ENCODE data around the gene FYN. TPM values are rescaled to one million over a fixed set of nuclear protein-coding genes. Genes with fewer than 3 reads are reported as not detected.

FYN gene
- polyA plus RNA-seq, 3 donors from 2014 or later, result 358 to 488 (median 414) TPM

- Mint-ChIP-seq H3K36me3 (peaks cover 12 to 33% (median 31%) of the 10 kb centered on the region in 3 donors), H3K9me3 (no peaks in the 10 kb centered on the region), H3K27ac (peak overlapping the region; percentile 100), H3K4me3 (peak overlapping the region; percentile 87 to 95 (median 90)), H3K4me1 (peaks cover 96 to 100% of the 10 kb centered on the region in 2 donors), H3K27me3 (ENCODE audit: low read depth in 3 of 3) (peaks cover 35 to 59% (median 49%) of the 10 kb centered on the region in 3 donors)
- peak; percentile 50 to 67 (median 60) for DNase-seq
Observed at GRCh38 chr6:111757342-111757741, 115.9 kb downstream of the FYN start.

- Mint-ChIP-seq H3K36me3 (peaks cover 27 to 45% (median 28%) of the 10 kb centered on the region in 3 donors), H3K9me3 (no peaks in the 10 kb centered on the region), H3K27me3 (ENCODE audit: low read depth in 3 of 3) (peaks cover 30 to 54% (median 42%) of the 10 kb centered on the region in 3 donors), H3K27ac (peak overlapping the region; percentile 100), H3K4me1 (peaks cover 93 to 100% of the 10 kb centered on the region in 2 donors), H3K4me3 (peak overlapping the region; percentile 59 to 90 (median 78))
- DNase-seq, result no peak
Observed at GRCh38 chr6:111754423-111754822, 118.8 kb downstream of the FYN start.

DNA sequence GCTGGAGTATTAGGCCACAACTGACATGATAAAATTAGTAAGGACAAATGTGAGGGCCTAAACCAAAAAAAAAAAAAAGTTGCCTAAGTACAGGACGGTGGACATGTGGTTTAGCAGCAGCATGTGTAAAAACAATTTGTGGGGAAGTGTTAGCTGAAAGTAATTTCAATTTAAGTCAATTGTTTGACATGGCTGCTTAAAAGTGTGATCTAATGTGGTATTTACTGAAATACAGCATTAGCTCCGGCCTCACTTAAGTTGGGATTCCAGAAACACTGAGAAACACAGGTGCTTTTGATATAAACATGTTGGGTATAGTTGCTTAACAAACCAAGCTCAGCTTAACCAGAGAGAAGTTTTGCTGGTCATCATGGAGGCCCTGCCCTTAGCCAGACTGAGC, 119.7 kb downstream of the FYN start:
- H3K9me3 Mint-ChIP-seq, result no peaks in the 10 kb centered on the region
- H3K36me3 Mint-ChIP-seq, result peaks cover 20 to 36% (median 28%) of the 10 kb centered on the region in 3 donors
- peak; percentile 76 to 80 (median 80) for DNase-seq

DNA sequence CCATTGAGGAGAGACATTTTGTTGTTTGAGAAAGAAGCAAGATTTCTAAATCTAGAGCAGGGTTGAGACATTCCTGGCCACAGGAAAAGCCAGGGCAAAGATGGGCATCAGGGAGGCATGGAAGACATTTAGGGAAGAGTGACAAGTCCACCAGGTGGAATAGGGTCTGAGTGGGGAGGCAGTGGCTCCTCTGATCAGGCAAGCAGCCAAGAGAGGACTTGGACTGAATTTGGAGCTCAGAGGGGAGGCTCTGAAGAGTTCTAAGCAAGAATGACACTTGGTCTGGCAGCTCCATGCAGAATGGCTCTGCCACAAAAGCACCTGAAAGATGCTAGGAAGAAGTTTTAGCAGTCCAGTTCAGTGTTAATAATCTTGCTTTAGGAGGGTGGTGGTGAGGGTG, 120.8 kb downstream of the FYN start:
- peak overlapping the region; percentile 100 for H3K27ac Mint-ChIP-seq
- H3K4me3 Mint-ChIP-seq, result peak overlapping the region; percentile 59 to 90 (median 76)
- peaks cover 92 to 100% of the 10 kb centered on the region in 2 donors for H3K4me1 Mint-ChIP-seq
- H3K36me3 Mint-ChIP-seq, result peaks cover 23 to 41% (median 25%) of the 10 kb centered on the region in 3 donors
- peaks cover 17 to 34% (median 32%) of the 10 kb centered on the region in 3 donors for H3K27me3 Mint-ChIP-seq (ENCODE audit: low read depth in 3 of 3)
- no peaks in the 10 kb centered on the region for H3K9me3 Mint-ChIP-seq
- DNase-seq, result no peak

More for the DNA sequence above, 119.7 kb downstream of the FYN start:
- peaks cover 93 to 100% of the 10 kb centered on the region in 2 donors for H3K4me1 Mint-ChIP-seq
- H3K4me3 Mint-ChIP-seq, result peak overlapping the region; percentile 59 to 90 (median 78)
- H3K27ac Mint-ChIP-seq, result peak overlapping the region; percentile 100
- H3K27me3 Mint-ChIP-seq (ENCODE audit: low read depth in 3 of 3), result peaks cover 22 to 45% (median 34%) of the 10 kb centered on the region in 3 donors

GRCh38 chr6:111750753-111751673, 122.2 kb downstream of the FYN start:
- peaks cover 95 to 100% of the 10 kb centered on the region in 2 donors for H3K4me1 Mint-ChIP-seq
- peak; percentile 85 to 89 (median 88) for DNase-seq
- H3K27ac Mint-ChIP-seq, result peak overlapping the region; percentile 100
- peak overlapping the region; percentile 70 to 90 (median 75) for H3K4me3 Mint-ChIP-seq
- H3K9me3 Mint-ChIP-seq, result no peaks in the 10 kb centered on the region
- peaks cover 21 to 37% (median 22%) of the 10 kb centered on the region in 3 donors for H3K36me3 Mint-ChIP-seq
- H3K27me3 Mint-ChIP-seq (ENCODE audit: low read depth in 3 of 3), result peaks cover 16 to 29% (median 29%) of the 10 kb centered on the region in 3 donors

GRCh38 chr6:111750153-111750552, 123.1 kb downstream of the FYN start:
- peaks cover 16 to 32% (median 31%) of the 10 kb centered on the region in 3 donors for H3K27me3 Mint-ChIP-seq (ENCODE audit: low read depth in 3 of 3)
- H3K4me1 Mint-ChIP-seq, result peaks cover 95 to 100% of the 10 kb centered on the region in 2 donors
- H3K36me3 Mint-ChIP-seq, result peaks cover 19 to 34% (median 21%) of the 10 kb centered on the region in 3 donors
- peak overlapping the region; percentile 70 to 90 (median 75) for H3K4me3 Mint-ChIP-seq
- peak; percentile 39 to 59 (median 51) for DNase-seq
- H3K27ac Mint-ChIP-seq, result peak overlapping the region; percentile 100
- H3K9me3 Mint-ChIP-seq, result no peaks in the 10 kb centered on the region

- peaks cover 18 to 33% (median 30%) of the 10 kb centered on the region in 3 donors for H3K36me3 Mint-ChIP-seq
Observed at GRCh38 chr6:111748231-111748647, 125.0 kb downstream of the FYN start.

DNA sequence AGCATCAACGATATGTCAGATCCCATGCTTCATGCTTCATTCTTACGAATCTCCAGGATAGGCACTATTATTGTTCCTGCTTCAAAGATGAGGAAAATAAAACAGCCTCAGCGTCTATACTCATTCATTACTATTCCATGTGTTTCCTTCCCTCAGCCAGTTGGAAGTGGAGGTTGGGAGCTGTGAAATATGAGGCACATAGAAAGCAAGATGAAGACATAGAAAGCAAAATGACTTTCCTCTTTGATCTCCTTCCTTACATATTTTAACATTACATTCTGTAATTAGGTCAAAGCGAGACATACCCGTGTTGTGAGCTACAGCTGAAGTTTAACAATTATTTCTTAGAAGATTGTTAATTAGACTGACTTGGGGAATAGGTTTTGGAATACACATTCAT, 125.4 kb downstream of the FYN start:
- Mint-ChIP-seq H3K27ac (peak overlapping the region; percentile 97 to 100 (median 100)), H3K4me1 (peaks cover 95 to 100% of the 10 kb centered on the region in 2 donors), H3K9me3 (no peaks in the 10 kb centered on the region), H3K4me3 (peak overlapping the region; percentile 66 to 80 (median 69)), H3K36me3 (peaks cover 19 to 30% (median 30%) of the 10 kb centered on the region in 3 donors), H3K27me3 (ENCODE audit: low read depth in 3 of 3) (peaks cover 16 to 22% (median 20%) of the 10 kb centered on the region in 3 donors)
- no peak for DNase-seq

More at GRCh38 chr6:111748231-111748647, 125.0 kb downstream of the FYN start:
- peak overlapping the region; percentile 97 to 100 (median 100) for H3K27ac Mint-ChIP-seq
- peaks cover 16 to 25% (median 20%) of the 10 kb centered on the region in 3 donors for H3K27me3 Mint-ChIP-seq (ENCODE audit: low read depth in 3 of 3)
- H3K4me3 Mint-ChIP-seq, result peak overlapping the region; percentile 66 to 80 (median 69)
- H3K9me3 Mint-ChIP-seq, result no peaks in the 10 kb centered on the region
- H3K4me1 Mint-ChIP-seq, result peaks cover 95 to 100% of the 10 kb centered on the region in 2 donors
- DNase-seq, result no peak

DNA sequence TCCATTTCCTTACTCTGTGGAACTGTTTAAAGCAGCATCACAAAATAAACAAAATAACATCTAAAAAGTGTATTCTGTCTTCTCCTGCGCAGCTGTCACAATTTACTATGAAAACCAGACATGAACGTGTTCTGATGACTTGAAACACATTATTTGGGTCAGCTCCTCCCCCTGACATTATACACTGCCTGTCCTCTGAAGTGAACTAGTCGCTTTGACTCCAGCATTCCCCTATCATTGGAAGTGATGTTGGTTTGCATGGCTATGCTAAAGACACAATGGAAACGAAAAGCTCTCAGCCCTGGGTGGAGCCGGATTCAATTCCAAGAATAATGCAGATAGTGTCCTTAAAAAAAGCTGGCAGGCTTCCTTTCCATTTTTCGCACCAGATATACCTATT, 125.9 kb downstream of the FYN start:
- Mint-ChIP-seq H3K9me3 (no peaks in the 10 kb centered on the region), H3K36me3 (peaks cover 21 to 33% (median 32%) of the 10 kb centered on the region in 3 donors), H3K4me3 (peak overlapping the region; percentile 66 to 80 (median 69)), H3K27ac (peak overlapping the region; percentile 97 to 100 (median 100)), H3K4me1 (peaks cover 95 to 100% of the 10 kb centered on the region in 2 donors), H3K27me3 (ENCODE audit: low read depth in 3 of 3) (peaks cover 15 to 23% (median 20%) of the 10 kb centered on the region in 3 donors)
- DNase-seq, result peak; percentile 63 to 75 (median 65)

DNA sequence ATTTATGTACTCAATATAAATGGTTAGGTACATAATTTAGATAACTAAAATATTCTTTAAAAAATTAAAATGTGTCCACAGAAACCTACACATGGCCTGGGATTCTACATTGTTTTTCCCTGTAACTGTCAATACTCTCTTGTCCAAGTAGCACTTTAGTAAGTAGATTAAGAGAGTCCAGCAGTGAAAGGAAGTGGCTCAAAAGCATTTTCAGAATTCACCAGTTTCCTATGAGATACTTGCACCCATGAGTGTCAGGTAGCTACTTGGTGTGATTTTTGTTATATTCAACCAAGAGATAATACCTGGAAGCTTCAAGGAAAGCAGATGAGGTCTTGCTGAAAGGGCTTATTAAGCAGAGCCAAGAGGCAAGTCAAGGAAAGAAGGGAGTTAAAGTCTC, 126.3 kb downstream of the FYN start:
- peak overlapping the region; percentile 97 to 100 (median 100) for H3K27ac Mint-ChIP-seq
- no peaks in the 10 kb centered on the region for H3K9me3 Mint-ChIP-seq
- peaks cover 17 to 32% (median 29%) of the 10 kb centered on the region in 3 donors for H3K36me3 Mint-ChIP-seq
- peaks cover 95 to 100% of the 10 kb centered on the region in 2 donors for H3K4me1 Mint-ChIP-seq
- DNase-seq, result no peak
- H3K4me3 Mint-ChIP-seq, result peak overlapping the region; percentile 45 to 80 (median 69)
- H3K27me3 Mint-ChIP-seq (ENCODE audit: low read depth in 3 of 3), result peaks cover 16 to 20% (median 19%) of the 10 kb centered on the region in 3 donors

DNA sequence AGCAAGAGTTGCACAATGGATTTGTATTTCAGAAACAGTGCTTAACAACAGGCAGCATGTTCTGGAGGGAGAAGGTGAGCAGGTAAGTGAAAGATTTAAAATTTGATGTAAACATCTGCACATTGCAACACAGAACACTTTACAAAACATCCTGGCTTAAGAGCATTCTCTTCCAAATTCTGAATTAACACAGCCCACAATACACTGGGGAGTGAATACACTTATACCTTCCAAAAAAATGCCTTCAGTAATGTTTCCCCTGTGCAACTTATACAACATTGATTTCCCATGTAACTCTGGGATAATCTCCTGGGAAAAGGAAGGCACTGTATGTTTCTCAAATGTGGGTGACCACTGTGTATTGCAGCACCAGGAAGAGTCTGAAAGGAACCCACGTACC, 127.6 kb downstream of the FYN start:
- Mint-ChIP-seq H3K36me3 (peaks cover 14 to 31% (median 28%) of the 10 kb centered on the region in 3 donors), H3K27me3 (ENCODE audit: low read depth in 3 of 3) (peaks cover 12 to 23% (median 13%) of the 10 kb centered on the region in 3 donors), H3K4me3 (peak overlapping the region; percentile 15 to 80 (median 56)), H3K9me3 (no peaks in the 10 kb centered on the region), H3K4me1 (peaks cover 96 to 100% of the 10 kb centered on the region in 2 donors), H3K27ac (peak overlapping the region; percentile 97 to 100 (median 100))
- DNase-seq, result no peak

DNA sequence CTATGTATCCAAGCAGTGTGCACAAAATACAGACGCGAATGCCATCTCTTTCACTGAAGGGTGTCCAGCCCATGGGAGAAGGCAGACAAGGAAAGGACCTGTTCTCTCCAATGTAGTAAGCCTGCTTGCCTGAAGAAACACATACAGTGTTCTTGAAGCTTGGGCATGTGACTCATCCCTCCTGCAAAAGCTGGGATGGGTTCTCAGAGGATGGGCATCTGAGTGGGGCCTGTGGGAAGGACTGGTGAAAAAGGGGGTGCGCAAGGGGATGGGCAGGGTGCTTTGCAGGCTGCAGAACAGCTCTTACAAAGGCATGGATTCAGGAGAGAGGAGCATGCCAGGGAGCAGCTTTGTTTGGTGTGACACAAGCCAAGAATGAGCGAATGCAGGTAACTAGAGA, 128.1 kb downstream of the FYN start:
- Mint-ChIP-seq H3K4me1 (peaks cover 96 to 100% of the 10 kb centered on the region in 2 donors), H3K36me3 (peaks cover 16 to 32% (median 30%) of the 10 kb centered on the region in 3 donors), H3K27me3 (ENCODE audit: low read depth in 3 of 3) (peaks cover 12 to 23% (median 15%) of the 10 kb centered on the region in 3 donors), H3K27ac (peak overlapping the region; percentile 97 to 100 (median 100)), H3K9me3 (no peaks in the 10 kb centered on the region), H3K4me3 (peak overlapping the region; percentile 15 to 80 (median 56))
- no peak for DNase-seq

DNA sequence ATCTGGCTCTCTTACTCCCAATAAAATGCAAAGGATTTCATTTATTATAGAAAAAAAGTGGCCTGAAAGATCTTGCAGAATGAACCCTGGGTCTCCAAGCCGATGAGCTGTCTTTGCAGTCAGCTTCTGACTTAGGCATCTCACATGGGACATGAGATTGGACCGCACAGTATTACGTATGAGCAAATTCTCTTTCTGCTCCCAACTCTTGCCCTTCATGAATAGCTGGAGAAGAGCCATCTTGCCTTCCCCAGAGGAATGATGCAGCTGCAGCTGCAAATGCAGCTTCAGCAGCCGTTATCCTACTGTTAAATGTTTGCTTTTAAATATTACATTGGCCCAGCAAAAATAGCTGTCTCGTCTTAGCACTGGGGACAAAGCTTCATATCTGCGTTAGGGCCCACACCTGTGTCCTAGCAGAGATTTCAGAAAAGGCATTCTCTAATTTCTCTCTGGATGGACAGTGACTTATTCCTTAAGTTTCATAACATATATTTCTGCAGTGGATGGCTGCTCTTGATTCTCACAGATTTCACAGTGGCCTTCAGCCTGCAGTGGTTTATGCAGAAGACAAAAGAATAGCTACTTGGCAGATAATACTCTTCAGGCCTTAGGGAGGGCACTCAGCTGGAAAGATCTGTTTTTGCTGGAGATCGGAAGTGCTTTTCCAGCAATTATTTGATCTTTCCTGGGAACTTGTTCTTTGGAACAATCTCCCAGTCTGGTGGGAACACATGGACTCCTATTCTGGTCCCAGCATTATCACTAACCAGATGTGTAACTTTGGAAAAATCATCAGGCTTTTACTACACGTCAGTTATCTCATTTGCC, 129.2 kb downstream of the FYN start:
- Mint-ChIP-seq H3K36me3 (peaks cover 15 to 36% (median 29%) of the 10 kb centered on the region in 3 donors), H3K27ac (peak overlapping the region; percentile 91 to 100 (median 100)), H3K27me3 (ENCODE audit: low read depth in 3 of 3) (peaks cover 9 to 24% (median 15%) of the 10 kb centered on the region in 3 donors), H3K9me3 (no peaks in the 10 kb centered on the region), H3K4me1 (peaks cover 99 to 100% of the 10 kb centered on the region in 2 donors), H3K4me3 (peak overlapping the region in 4 of 5 donors; percentile 33 to 89 (median 72))
- no peak for DNase-seq
